ENCODE results near the gene GID8. TPM values are rescaled to one million over a fixed set of nuclear protein-coding genes. Genes with fewer than 3 reads are reported as not detected.

GID8 gene
- total and polyA plus RNA-seq, 2 of the 13 experiments (the other 11 are each of a cell fraction or from before 2014, with no cell fraction given) = 39.6 to 59.8 TPM

- TF ChIP-seq ZBTB43 (CRISPR knock-in tag; conservative IDR thresholded peaks at IDR 0.05) (peak; percentile 98), ZNF256 (CRISPR knock-in tag; conservative IDR thresholded peaks at IDR 0.05) (no peak), NRL (CRISPR knock-in tag; IDR thresholded peaks at IDR 0.05; ENCODE audit: borderline replicate concordance) (0 out of 2 replicates have a peak, but pooled peaks have one; percentile 15)
Observed at GRCh38 chr20:62971950-62972844, 34.2 kb downstream of the GID8 start (continued).

DNA sequence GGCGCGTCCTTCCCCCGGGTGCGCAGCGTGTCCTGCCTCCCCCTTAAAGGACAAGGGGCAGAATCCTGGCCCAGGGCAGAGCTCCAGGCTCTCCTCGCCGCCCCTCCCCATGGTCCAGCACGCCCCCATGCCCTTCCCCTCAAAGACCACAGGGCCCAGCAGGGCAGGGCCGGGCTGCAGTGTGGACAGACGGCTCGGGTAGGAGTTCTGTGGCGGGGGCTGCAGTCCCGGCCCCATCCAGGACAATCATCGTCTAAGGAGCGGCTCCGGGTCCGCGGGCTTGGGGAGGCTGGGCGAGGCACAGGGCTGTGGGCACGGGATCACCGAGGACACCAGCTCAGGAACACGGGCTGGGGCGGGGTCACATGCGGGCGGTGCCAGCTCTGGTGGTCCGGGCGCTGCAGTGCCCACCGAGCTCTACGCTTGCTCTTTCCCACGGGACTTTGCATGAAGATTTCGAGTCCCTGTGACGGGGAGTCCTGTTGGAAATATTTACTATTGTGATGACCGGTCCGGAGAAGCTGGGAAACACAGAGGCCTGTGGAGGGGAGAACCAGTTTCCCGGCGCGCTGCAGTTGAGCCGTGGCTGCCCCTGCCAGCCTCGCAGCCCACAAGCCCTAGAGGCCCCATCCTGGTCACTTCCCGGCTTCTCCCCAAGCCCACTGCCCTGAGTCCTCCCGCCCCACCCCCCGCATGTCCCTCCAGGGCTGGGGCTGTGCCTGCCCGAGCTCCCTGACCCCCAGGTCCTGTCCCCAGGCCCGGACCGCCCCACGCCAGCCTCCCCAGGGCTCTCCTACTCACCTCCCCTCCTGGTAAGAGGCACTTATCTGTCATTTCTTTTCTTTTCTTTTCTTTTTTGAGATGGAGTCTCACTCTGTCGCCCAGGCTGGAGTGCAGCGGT is 35.1 kb downstream of the GID8 start:
- H2AFZ ChIP-seq (ENCODE audit: low read length) = no peak overlapping the region
- POLR2A ChIA-PET = interaction anchor here (0.6 to 1.3 kb wide), 9 partner anchors 13 to 602 kb away, joined by 3 to 10 read pairs (median 4); partner anchors contain the start of gene GID8
- DNase-seq (ENCODE audit: low spot score) (no peak), ATAC-seq (peak; percentile 1), FAIRE-seq (no peak)
- no peak overlapping the region for H3K9ac ChIP-seq (ENCODE audit: insufficient read depth, low read depth, low read length)
- 29% methylated on average over 42 of the region's 48 CpGs for WGBS (ENCODE audit: low lambda C conversion rate)
- H3K9me3 ChIP-seq (ENCODE audit: low read length) = no peaks in the 10 kb centered on the region
- peaks cover 34 to 70% of the 10 kb centered on the region in 2 experiments for H3K27me3 ChIP-seq (ENCODE audit: control insufficient read depth in 1 of 2, insufficient read depth in 2 of 2, low read length in 2 of 2)
- H3K4me3 ChIP-seq (replicated peaks in 1 of 3; ENCODE audit: insufficient read depth in 1 of 3, low read depth in 2 of 3, low read length in 3 of 3) = peak overlapping the region; percentile 1 to 65 (median 48); a peak in 4 of 6 replicates
- no TSS peak for BruUV-seq (replicated peaks)
- peak overlapping the region; percentile 80 for H3K4me2 ChIP-seq (ENCODE audit: low read depth, low read length)
- H3K4me1 ChIP-seq (ENCODE audit: insufficient read depth, low read length) = peaks cover 45% of the 10 kb centered on the region
- no peak overlapping the region for H3K27ac ChIP-seq (ENCODE audit: extremely low read length, insufficient read depth, low read length)
- H4K20me1 ChIP-seq (ENCODE audit: insufficient read depth, low read length) = peaks cover 12% of the 10 kb centered on the region; the same call in 1 of the 2 replicates
- intact Hi-C loops (cut with micrococcal nuclease; ENCODE audit: unreplicated experiment) = loop anchor here (1.0 to 2.0 kb wide), 3 partner anchors 18 to 36 kb away; no protein-coding TSS in a partner anchor
- CTCF ChIA-PET (ENCODE audit: low intra/inter-chr PET ratio, low total read pairs) = interaction anchor here (2.2 kb wide), 1 partner anchor 36 kb away, joined by 42 read pairs; no protein-coding TSS in a partner anchor
- H3K36me3 ChIP-seq (replicated peaks in 1 of 2; ENCODE audit: control insufficient read depth in 1 of 2, insufficient read depth in 2 of 2, low read length in 2 of 2) = no peaks in the 10 kb centered on the region
- in situ Hi-C loops (cut with HindIII; ENCODE audit: extremely low pct_ligation_motif_present, low pct_unique_long_range_greater_than_20kb) = no loop called here
- no peaks in the 10 kb centered on the region for H3K79me2 ChIP-seq (ENCODE audit: insufficient read depth, low read length)
- TF ChIP-seq NCOR1 (IDR thresholded peaks at IDR 0.05; ENCODE audit: borderline replicate concordance, low read length) (no peak), CHD2 (IDR thresholded peaks at IDR 0.05; ENCODE audit: low read depth, low read length) (no peak), ZNF205 (CRISPR knock-in tag; IDR thresholded peaks at IDR 0.05) (no peak), ZNF710 (CRISPR knock-in tag; IDR thresholded peaks at IDR 0.05; ENCODE audit: borderline replicate concordance) (no peak), ERF (CRISPR knock-in tag; IDR thresholded peaks at IDR 0.05) (no peak), EZH2 (conservative IDR thresholded peaks at IDR 0.05; ENCODE audit: low read depth, low read length) (0 out of 2 replicates have a peak, but pooled peaks have one; percentile 9), MXI1 (IDR thresholded peaks at IDR 0.05; ENCODE audit: borderline replicate concordance, low read depth, low read length) (no peak), ATF4 (CRISPR knock-in tag; IDR thresholded peaks at IDR 0.05) (no peak), SMARCE1 (IDR thresholded peaks at IDR 0.05; ENCODE audit: borderline replicate concordance) (no peak), ZMAT3 (CRISPR knock-in tag; conservative IDR thresholded peaks at IDR 0.05) (no peak), ZNF589 (CRISPR knock-in tag; conservative IDR thresholded peaks at IDR 0.05) (no peak), SNAI1 (CRISPR knock-in tag; IDR thresholded peaks at IDR 0.05; ENCODE audit: borderline replicate concordance) (no peak), SIX1 (CRISPR knock-in tag; IDR thresholded peaks at IDR 0.05; ENCODE audit: borderline replicate concordance) (no peak)
